ENCODE measurements around the gene ESYT1.
A peak's percentile ranks its signal among the peaks of the same experiment; 100 is the strongest.
"Not testable (repeated sequence)": the region's sequence is repeated elsewhere in the genome, so short reads cannot be mapped to it uniquely, and the experiment has no call there.

The ESYT1 gene

DNA sequence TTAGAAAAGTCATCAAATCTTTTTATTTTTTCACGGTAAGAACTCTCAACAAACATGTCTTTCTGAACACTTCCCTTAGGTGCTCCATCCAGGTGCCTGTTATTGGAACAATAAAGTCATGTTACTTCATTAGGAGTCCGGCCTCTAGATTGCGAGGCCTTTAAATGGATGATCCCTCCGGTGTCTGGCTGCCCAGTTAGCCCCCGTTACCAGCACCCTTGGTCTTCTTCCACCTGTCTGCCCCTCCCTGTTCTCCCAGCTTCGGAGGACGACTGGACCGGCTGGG, 24.3 kb upstream of the ESYT1 start:
- no peak for DNase-seq

DNA sequence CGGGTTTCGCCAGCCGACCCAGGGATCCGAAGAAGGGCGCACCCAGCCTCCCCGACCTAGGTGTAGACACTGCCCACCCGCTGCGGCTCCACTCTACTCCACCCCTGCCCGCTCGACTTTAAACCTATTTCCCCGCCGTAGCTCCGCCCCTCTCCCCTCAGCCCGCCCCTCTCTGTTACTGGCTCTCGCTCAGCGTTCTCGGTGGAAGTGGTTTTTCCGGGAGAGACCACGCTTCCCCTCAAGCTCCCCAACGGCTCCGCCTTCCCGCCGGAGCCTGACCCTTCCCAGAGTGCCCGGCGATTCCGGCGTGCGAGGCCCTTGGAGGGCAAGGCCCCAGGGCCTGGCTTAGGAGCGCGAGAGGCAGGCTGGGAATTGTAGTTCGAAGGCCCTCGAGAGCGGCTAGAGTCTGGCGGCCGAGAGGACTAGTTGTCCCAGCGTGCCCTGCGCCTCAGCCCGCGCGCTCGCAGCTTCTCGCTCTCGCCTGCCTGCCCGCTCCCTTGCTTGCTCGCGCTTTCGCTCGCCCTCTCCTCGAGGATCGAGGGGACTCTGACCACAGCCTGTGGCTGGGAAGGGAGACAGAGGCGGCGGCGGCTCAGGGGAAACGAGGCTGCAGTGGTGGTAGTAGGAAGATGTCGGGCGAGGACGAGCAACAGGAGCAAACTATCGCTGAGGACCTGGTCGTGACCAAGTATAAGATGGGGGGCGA, 23.8 kb upstream of the ESYT1 start, which contains the start of gene PA2G4:
Gene PA2G4 (plus strand): TSS at position 451 of the 706 bp plus-strand sequence. CDS start 179 bp downstream, at position 630.
- peak; percentile 98 for DNase-seq

DNA sequence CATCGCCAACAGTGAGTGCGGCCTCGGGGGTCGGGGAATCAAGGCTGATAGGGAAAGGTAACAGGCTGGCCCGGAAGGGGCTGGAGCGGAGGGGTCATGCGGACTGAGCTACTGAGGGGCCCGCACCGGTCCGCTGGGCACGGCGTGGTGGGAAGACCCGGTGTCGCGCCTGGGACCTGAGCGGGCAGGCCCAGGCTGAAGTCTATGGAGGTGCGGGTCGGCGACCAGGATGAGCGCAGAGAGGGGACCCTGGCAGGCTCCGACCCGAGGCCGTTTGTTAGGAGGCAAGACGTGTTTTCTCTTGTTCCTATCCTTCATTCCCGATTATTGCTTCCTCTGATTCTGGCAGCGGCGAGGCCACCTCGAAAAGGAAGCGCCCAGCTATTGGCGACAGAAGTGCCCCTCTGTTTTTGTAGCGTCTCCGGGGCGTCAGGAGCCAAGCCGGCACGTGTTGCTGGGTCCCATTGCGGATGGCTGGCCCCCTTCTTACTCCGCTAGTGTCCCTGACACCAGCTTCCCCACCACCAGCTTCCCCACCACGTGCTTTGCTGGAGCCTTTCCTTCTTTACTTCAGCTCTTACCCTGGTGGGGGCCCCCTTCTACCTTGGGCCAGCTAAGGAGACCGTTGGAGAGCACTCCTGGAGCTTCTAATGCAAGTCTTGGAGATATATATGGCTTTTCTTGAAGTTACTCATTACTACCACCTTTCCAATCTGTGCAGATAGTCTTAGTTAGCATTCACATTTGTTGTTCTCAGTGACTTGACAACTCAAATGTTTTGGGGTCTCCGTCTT, 23.1 kb upstream of the ESYT1 start:
- peak; percentile 10 for DNase-seq

DNA sequence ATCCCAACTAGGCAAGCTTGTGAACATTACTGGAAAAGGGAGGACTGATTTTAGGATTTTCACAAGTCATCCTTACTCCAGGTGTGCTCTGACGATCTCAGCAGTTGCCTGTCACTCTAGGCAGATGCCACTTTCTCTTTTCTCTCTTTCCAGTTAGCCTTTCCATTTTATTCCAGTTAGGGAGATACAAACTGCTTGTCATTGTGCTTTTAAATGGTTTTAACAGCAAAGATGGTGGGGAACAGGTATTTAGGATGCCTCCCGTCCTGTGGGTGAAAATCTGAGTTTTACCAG, 22.5 kb upstream of the ESYT1 start:
- no peak for DNase-seq

DNA sequence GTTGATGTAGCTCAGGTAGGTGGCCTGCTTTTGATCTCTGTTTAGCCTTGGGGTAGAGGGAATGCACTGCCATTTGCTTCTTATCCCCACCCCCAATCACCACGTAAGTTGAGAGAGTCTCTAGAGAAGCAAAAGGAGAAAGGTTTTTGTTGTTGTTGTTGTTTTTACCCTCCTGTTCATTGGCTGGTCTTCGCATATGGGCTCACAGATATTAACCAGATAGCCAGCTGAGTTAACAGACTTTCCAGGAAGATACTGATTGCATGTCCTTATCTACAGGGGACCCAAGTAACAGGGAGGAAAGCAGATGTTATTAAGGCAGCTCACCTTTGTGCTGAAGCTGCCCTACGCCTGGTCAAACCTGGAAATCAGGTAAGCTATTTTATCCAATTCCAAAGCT, 20.8 kb upstream of the ESYT1 start:
- DNase-seq = no peak

DNA sequence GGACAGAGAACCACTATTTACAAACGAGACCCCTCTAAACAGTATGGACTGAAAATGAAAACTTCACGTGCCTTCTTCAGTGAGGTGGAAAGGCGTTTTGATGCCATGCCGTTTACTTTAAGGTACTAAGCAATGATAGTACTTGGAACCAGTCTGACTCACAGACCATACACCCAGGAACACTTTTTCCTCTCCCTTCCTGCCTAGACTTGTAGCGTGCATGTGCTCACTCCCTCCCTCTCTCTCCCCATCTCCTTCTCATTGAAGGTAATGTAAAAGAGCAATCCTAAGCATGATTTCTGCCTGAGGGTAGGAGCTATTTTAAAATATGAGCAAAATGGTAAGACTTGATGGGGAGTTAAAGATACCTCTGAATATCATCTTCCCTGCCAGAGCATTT, 17.5 kb upstream of the ESYT1 start:
- DNase-seq = no peak

DNA sequence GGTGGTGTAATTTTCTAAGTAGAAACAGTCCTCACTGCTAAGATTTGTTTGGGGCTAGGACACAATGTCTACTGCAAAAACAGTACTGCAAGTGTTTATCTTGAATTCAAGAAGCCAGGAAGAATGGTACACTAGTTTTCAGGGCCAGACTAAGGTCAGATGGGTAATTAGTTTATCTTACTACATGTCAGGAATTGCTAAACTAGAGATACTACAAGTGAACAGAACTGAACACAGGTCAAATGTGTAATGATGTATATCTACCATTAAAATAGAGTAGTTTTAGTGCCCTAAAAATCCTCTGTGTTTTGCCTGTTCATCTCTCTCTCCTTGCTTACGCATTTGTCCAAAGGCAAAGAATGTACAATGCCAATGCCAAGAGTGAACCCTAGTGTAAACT, 14.0 kb upstream of the ESYT1 start:
- DNase-seq = no peak

DNA sequence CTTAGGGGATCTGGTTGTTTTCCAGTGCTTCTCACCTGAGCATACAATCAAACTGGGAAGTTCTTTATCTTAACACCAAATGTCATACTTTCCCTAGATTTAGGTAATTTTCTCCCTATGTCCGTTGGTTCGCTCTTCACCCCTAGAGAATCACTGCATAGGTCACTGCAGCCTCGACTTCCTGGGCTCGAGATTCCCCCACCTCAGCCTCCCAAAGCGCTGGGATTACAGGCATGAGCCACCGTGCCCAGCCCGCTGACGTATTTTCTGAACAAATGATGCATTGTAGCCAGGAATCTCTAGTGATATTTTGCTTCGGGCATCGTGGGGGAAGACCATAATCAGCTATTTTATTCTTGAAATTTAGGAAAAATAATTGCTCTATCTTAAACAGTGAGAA, 12.7 kb upstream of the ESYT1 start:
- no peak for DNase-seq

DNA sequence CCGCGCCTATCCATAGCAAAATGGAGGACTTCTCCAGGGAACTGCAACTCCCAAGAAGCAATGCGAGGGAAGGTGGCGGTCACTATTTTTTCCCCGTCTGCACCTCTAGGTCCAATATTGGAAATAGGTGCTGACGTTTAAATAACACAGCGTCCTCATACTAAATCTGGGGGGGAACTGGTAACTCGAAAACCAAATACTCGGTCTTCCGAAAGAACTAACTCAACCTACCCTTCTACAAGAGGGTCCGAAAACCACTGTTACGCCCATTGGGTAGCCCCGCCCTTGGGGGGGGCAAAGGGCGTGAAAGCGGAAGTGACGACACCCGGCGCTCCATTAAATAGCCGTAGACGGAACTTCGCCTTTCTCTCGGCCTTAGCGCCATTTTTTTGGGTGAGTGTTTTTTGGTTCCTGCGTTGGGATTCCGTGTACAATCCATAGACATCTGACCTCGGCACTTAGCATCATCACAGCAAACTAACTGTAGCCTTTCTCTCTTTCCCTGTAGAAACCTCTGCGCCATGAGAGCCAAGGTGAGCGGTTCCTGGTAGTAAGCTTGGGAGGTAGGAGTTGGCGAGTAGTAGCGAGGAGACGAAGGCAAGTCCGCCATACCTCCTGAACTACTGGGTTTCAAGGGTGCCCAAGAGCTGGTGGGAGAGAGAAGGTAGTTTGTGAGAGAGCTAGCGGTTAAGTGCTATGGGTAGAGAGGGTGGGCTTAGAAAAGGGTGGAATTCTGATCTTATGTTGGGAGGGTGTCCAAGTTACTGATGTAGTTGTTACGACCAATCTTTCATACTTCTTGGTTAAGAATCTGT, 11.6 kb upstream of the ESYT1 start, which contains the start of gene RPL41:
Gene RPL41 (plus strand): TSS at position 367 of the 815 bp plus-strand sequence.
- DNase-seq = peak; percentile 94

DNA sequence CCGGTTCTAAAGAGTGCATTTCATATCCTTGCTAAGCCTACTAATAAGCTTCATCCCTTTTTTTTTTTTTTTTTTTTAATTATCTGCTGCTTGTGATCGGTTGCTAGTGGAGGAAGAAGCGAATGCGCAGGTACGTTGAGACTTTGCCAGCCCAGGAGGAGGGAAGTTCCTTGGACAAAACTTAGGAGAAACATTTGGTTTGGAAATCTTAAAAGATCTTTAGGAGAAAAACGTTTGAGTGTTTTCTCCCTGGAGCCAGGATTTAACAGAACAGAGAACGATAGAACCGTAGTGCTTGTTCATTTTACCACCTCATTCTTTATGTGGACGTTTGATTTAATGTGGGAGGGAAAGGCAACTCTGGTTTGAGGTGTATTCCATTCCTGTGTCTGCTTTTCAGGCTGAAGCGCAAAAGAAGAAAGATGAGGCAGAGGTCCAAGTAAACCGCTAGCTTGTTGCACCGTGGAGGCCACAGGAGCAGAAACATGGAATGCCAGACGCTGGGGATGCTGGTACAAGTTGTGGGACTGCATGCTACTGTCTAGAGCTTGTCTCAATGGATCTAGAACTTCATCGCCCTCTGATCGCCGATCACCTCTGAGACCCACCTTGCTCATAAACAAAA, 10.9 kb upstream of the ESYT1 start:
- not testable (repeated sequence) for DNase-seq

DNA sequence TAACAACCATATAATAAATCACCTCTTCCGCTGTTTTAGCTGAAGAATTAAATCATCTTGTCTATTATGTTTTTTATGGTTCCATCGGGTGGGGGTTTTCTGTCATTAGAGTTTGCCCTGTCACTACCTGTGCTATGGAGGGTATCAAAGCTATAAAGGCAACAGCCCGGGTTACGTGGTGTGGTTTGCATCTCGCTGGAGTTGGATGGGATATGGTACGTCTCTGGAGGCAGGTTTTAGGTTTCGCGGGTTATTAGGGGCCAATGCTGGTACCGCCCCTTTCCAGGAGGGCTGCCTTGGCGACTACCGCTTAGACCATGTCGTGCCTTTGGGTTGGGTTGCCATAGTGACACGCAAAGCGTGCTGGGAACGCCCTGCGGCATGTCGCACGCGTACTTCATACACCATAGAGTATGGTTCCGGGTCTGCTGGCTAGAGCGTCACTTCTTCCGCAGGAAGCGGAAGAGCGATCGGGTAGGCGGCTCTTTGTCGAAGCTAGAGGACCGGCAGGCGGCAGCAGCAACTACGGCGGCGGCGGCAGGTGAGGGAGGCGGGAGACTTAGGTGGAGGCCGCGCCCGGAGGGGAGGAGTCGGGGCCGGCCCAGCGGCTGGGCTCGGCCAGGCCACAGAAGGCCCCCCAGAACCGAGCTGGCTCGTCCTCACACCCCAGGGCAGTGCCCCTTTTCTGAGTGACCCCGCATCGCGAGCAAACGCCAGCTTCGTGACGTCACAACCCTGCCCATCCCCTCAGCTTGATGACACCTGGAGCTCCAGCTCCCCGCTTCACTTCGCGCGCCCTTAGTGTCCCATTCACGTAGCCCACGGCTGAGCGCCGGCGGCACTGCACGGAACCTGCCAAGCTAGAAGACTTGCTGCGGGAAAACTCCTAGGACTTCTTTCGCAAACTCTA, 10.0 kb upstream of the ESYT1 start, which contains the start of gene ZC3H10:
Gene ZC3H10 (plus strand): TSS at position 489 of the 910 bp plus-strand sequence. CDS start 2,297 bp downstream, outside the sequence.
- DNase-seq = peak; percentile 96

DNA sequence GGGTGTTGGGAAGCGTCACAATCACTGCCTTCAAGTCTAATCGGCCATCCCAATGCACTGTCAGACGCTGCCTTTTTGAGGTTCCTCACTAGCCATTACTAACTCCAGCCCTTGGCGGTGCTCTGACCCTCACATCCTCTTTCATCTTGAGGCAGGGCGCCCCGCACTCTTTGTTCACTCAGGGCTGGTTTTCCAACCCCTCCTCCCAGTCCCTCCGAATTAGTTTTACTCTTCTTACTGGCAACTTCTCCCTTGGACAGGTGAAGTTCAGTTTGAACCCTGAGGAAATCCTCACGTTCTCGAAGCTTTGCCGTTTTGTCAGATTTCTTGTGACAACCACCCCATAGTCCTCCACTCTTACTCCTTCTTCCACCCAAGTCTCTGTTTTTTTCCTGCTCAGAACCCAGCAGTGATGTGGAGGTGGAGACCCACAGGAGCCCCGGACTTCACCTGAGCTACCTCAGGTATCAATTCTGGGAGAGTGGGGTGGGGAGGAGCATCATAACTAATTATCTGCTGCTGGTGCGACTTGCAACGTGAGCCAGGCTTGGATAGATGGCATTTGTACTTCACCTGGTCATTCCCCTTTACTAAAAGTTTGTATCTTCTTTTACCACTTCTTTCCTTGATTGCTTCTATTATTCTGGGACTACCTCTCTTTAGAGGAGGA, 9.2 kb upstream of the ESYT1 start:
- no peak for DNase-seq

DNA sequence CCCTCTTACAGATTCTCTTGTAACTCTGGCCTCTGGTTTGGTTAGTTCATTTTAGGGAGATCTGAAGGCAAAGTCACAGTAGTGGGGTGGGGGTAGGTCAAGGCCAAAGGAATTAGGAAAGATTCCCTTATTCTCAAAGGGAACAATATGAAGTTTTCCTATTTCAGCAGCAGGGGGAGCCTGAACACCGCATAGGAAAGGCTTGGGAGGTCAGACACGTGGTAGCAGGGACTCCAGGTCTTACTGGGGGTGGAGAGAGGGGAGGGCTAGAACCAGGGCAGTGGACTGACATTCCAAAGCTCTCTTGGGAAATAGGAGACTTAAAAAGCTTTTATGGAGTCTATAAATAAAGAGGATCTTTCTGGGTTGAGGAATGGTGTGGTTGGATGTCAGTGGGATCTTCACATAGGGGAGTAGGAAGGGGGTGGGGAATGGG, 8.7 kb upstream of the ESYT1 start:
- DNase-seq = peak; percentile 73

DNA sequence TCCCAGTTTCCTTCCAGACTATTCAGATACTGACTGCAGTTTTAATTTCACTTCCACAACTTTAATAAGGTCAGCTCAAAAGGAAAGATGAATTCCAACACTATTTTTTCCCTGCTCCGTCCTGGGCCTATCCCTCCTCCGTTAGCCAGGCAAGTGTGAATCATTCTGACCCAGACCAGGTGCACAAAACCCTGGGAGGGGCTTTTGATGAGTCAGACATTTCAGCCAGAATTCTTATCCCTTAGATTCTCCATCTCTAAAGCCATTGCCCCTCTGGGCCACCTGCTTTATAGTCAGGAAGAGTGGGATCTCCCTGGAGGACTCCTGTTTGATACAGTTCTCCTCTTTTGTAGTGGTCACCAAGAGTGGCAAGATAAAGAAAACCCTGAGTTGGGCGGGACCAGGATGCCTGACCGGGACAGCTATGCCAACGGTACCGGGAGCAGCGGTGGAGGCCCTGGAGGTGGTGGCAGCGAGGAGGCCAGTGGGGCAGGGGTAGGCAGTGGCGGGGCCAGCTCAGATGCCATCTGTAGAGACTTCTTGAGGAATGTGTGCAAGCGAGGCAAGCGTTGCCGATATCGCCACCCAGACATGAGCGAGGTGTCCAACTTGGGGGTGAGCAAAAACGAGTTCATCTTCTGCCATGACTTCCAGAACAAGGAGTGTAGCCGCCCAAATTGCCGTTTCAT, 7.8 kb upstream of the ESYT1 start:
- DNase-seq = no peak

DNA sequence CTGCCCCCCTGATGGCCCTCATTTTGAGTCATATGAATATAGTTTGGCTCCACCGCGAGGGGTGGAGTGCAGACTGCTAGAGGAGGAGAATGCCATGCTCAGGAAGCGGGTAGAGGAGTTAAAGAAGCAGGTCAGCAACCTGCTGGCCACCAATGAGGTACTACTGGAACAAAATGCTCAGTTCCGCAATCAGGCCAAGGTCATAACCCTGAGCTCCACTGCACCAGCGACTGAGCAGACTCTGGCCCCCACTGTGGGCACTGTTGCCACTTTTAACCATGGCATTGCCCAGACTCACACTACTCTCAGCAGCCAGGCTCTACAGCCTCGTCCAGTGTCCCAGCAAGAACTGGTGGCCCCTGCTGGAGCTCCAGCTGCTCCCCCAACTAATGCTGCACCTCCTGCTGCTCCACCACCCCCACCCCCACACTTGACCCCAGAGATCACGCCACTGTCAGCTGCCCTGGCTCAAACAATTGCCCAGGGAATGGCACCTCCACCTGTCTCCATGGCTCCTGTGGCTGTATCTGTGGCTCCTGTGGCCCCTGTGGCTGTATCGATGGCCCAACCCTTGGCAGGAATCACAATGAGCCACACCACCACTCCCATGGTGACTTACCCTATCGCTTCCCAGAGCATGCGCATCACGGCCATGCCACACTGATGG, 6.7 kb upstream of the ESYT1 start:
- DNase-seq = no peak

DNA sequence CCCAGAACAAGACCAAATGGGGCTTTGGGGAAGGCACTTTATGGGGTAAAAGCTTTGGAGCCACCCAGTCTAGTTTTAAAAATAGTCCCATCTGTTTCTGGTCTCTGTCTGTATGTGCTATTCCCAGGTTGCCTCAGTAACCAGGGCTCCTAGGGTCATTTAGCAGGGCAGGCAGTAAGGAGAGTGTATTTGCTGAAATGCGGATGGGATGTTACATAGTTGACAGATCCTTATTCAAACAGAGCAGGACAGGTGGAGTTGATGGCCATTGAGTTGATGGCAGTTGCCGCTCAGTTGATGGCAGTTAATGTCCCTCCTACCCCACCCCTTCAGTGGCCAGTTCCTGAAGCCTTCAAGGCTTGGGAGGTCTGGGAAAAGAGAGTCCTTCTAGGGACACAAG, 5.4 kb upstream of the ESYT1 start:
- no peak for DNase-seq

DNA sequence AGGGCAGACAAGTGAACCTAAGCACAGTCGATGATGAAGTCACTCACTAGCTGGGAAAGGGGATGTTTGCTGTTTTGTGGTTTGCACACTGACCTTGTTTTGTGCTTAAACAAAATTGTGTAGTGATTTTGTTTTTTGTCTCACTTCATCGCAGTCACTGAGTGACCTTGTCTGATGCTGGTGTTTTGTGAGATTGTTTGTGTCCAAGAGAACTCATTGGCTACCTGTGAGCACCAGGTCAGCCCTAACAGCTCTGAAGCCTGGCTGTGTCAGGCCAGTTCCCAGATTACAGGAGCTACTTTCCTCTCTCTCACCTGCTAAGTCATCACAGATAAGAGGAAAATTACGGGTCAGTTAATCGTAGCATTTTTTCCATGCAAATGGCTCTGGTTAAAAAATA, 3.9 kb upstream of the ESYT1 start:
- DNase-seq = no peak

DNA sequence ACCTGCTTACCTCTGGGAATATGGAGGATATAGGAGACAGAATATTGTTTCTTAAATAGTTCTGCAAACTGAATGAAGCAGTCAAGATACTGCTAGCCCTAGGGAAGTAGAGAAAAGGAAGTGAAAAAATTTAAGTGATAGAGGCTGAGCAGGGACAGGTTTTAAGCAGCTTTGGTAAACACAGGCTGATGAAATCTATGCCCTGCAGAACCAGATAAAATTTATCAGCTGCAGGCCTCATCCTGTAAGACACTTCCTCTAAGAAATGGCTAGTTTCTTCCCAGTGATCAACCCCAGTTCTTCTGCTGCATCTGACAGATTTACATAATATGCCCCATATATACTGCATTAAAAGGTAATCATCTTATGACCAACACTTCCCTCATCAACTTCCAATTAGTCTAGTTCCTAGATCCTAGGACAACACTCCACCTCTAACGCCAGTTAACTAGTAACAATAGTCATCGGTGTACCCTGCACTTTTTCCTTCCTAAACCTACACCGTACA, 1.3 kb upstream of the ESYT1 start:
- DNase-seq = no peak

DNA sequence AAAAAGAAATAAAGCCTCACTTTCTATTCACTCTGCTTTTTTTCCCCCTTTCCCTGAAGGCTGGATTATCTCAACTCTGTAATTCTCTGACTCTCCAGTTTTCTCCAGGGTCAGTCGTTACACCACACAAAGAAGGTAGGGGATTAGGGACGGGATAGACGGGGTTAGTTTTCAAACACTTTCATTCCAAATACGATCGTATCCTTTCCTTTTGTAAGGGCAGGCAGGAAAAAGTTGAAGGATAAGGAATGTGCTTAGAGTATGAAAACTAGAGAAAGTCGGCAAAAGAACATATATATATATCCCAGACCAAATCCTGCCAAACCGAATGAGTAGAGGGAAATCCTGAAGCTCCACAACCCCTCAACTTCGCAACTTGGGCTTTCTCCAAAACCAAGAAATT, 581 bp upstream of the ESYT1 start:
- no peak for DNase-seq

DNA sequence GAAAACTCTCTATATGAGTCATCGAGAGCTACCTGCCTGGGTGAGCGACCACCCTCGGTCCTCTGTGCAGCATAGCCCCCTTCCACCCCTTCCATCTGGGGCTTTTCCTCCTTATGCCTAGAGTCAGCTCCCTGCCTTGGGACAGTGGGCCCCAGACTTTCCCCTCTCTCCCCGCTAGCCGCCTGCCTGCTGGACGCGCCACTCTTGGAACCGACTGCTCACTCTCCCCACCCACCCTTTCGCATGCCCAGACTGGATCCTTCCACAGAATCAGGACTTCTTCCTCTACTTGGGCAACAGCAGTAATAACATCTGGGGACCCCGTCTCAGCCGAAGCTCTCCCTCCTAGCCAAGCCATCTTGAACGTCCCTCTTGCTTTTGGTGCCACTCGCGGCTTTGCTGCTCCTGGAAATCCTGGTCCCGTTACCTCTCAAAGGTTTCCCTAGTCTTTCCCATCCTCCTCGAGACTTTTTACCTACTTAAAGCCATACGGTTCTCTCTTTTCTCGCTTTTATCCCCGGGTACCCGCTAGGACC, 671 bp downstream of the ESYT1 start:
- DNase-seq = no peak
